Measurements from ENCODE around the gene AIP. TPM values are rescaled to one million over a fixed set of nuclear protein-coding genes. Genes with fewer than 3 reads are reported as not detected.

Gene AIP
- total and polyA plus RNA-seq, 9 of the 15 experiments (the other 6 are each of a cell fraction or from before 2014, with no cell fraction given), result 5.2 to 92.5 (median 52.7) TPM

GRCh38 chr11:67508486-67509121 is 25.8 kb downstream of the AIP start (continued):
- TF ChIP-seq ZBTB49 (CRISPR knock-in tag; IDR thresholded peaks at IDR 0.05; ENCODE audit: borderline replicate concordance) (no peak), PCBP2 (IDR thresholded peaks at IDR 0.05; ENCODE audit: low read depth, low read length, poor library complexity, severe bottlenecking) (no peak), ZNF280B (CRISPR knock-in tag; IDR thresholded peaks at IDR 0.05) (no peak), ZBTB17 (CRISPR knock-in tag; IDR thresholded peaks at IDR 0.05) (0 out of 2 replicates have a peak, but pooled peaks have one; percentile 74), POLR2AphosphoS5 (IDR thresholded peaks at IDR 0.05; ENCODE audit: control insufficient read depth, insufficient read depth, low read depth, low read length) (peak; percentile 64; the same call in 1 of the 2 replicates), GTF2A2 (tag; IDR thresholded peaks at IDR 0.05) (no peak), E2F3 (CRISPR knock-in tag; IDR thresholded peaks at IDR 0.05) (0 out of 2 replicates have a peak, but pooled peaks have one; percentile 32), NFYB (IDR thresholded peaks at IDR 0.05; ENCODE audit: extremely low read depth, insufficient read length) (no peak), KDM2B (CRISPR knock-in tag; IDR thresholded peaks at IDR 0.05) (0 out of 2 replicates have a peak, but pooled peaks have one; percentile 39), SLC30A9 (CRISPR knock-in tag; IDR thresholded peaks at IDR 0.05) (no peak), ZBTB11 (CRISPR knock-in tag; IDR thresholded peaks at IDR 0.05) (no peak), POLR2AphosphoS2 (IDR thresholded peaks at IDR 0.05; ENCODE audit: low read length) (no peak), ZNF239 (CRISPR knock-in tag; IDR thresholded peaks at IDR 0.05) (no peak), SRSF1 (IDR thresholded peaks at IDR 0.05; ENCODE audit: low read depth, low read length) (no peak), ZSCAN29 (IDR thresholded peaks at IDR 0.05) (no peak), SFPQ (IDR thresholded peaks at IDR 0.05; ENCODE audit: low read depth, low read length) (no peak), KAT2B (IDR thresholded peaks at IDR 0.05; ENCODE audit: low read depth, low read length) (no peak), TRIM24 (IDR thresholded peaks at IDR 0.05) (no peak)

Data from K562 (cell line).